ENCODE measurements around the gene SP6.

- no peak for TF ChIP-seq PPARA (CRISPR knock-in tag; IDR thresholded peaks at IDR 0.05; ENCODE audit: borderline replicate concordance)
- TF ChIP-seq ARNTL (CRISPR knock-in tag; IDR thresholded peaks at IDR 0.05; ENCODE audit: borderline replicate concordance, low read depth) = no peak
- no peak for TF ChIP-seq ZC3H10 (CRISPR knock-in tag; IDR thresholded peaks at IDR 0.05)
- TF ChIP-seq CREB5 (CRISPR knock-in tag; IDR thresholded peaks at IDR 0.05; ENCODE audit: low read depth) = no peak
- TF ChIP-seq PATZ1 (CRISPR knock-in tag; IDR thresholded peaks at IDR 0.05; ENCODE audit: borderline replicate concordance) = no peak
- no peak for TF ChIP-seq ESRRG (CRISPR knock-in tag; IDR thresholded peaks at IDR 0.05)
- TF ChIP-seq GLIS3 (CRISPR knock-in tag; IDR thresholded peaks at IDR 0.05) = no peak
Measured at GRCh38 chr17:47897561-47897960, 46.6 kb upstream of the SP6 start.
